NCI-H82 treated with DMSO at 0.1 percent for 48 hours (cell line): ENCODE results near the gene ISL2.

Source experiments
- DNase-seq: peaks from one replicate; lab custom pipeline; 2025; ENCODE audit not compliant: unreplicated experiment; lab: John Stamatoyannopoulos, UW

The ISL2 gene

DNA sequence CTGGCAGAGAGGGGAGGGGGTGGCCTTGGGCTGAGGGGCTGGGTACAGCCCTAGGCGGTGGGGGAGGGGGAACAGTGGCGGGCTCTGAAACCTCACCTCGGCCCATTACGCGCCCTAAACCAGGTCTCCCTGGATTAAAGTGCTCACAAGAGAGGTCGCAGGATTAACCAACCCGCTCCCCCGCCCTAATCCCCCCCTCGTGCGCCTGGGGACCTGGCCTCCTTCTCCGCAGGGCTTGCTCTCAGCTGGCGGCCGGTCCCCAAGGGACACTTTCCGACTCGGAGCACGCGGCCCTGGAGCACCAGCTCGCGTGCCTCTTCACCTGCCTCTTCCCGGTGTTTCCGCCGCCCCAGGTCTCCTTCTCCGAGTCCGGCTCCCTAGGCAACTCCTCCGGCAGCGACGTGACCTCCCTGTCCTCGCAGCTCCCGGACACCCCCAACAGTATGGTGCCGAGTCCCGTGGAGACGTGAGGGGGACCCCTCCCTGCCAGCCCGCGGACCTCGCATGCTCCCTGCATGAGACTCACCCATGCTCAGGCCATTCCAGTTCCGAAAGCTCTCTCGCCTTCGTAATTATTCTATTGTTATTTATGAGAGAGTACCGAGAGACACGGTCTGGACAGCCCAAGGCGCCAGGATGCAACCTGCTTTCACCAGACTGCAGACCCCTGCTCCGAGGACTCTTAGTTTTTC lies 4.9 kb downstream of the ISL2 start:
- peak; percentile 97 for DNase-seq

DNA sequence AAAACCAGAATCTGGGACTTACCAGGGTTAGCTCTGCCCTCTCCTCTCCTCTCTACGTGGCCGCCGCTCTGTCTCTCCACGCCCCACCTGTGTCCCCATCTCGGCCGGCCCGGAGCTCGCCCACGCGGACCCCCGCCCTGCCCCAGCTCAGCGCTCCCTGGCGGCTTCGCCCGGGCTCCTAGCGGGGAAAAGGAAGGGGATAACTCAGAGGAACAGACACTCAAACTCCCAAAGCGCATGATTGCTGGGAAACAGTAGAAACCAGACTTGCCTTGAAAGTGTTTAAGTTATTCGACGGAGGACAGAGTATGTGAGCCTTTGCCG lies 5.4 kb downstream of the ISL2 start:
- no peak for DNase-seq

DNA sequence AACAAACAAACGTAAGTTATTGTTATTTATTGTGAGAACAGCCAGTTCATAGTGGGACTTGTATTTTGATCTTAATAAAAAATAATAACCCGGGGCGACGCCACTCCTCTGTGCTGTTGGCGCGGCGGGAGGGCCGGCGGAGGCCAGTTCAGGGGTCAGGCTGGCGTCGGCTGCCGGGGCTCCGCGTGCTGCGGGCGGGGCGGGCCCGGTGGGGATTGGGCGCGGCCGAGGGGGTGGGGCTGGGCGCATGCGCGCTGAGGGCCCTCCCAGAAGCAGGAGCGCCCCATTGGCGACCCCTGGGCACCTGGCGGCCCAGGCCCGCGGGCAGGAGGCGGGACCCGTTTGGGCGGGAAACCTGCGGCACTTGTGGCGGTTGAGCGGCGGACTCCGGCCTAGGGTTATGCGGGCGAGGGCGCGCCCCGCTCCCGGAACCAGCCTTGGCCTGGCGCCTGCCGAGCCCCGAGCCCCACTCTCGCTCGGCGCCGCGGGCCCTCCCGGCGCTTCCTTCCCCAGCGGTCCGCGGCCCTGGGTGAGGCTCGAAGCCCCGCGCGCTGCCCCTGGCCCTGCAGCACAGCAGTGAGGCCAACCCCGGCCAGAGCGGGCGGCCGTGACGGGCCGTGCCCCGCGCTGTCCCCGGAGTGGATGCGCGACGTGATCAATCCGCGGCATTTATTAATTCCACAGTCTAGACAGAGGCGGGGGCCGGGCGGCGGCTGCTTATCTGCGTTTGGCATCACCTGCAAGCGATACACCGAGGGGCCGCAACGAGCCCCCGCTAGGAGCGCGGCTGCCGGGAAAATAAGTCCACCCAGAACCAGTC lies 6.0 kb downstream of the ISL2 start:
- no peak for DNase-seq

DNA sequence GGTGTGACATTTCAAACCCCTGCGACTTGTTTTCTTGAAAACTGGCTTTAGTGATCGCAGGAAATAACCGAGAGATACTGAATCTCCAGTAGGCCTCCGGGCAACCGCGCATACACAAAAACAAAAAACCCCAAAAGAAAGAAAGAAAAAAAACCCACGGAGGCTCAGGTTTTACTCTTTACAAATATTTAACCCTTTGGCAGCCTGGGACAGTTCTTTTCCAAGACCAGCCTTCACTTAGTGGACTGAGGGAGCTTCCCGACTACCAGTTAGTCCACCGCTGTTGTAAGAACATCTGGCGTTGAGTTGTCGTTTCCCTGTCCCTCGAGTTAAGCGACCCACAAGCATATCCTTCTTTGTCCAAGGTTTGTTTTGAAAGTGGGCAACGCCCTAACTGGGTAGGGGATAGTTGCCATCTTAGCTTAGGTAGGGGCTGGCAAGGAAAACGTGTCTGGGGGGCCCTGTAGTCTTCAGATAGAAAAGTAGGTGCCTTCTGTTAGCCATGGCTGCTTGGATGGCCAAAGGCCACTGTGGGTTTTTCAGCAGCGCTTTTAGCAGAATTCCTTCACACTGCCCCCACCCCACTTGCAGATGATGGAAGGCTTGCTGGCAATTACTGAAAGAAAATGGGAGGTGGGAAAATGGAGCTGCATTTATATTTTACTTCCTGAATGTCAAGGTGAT lies 6.9 kb downstream of the ISL2 start:
- no peak for DNase-seq

DNA sequence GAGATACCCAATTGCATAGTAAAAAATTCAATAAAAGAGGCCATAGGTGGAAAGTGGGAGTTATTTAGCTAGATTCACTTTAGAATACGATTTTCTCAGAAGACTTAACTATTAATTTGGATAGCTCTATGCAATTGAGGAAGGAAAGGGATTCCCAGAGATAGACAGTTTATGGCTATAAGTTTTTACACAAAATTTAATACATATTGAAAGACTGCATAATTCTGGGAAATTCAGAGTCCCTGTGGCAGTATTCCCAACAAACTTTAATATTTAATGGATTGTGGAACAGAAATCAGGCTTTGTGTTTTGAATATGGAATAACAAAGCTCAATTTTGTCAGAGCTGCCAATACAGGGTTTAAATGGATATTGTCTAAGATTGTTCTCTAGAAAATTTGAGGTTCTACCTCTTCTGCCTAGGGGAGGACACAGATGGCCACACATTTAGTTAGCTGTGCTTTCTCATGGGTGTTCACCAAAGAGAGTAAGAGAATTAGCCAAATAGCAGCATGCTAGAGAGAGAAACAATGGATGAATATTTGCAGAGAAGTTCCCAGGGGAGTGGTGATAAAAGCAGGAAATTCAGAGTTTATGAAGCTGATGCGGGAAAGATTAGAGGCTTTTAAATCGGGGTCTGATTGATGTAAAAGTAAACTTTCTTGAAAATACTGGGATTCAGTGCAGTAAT lies 8.5 kb downstream of the ISL2 start:
- DNase-seq, result no peak

DNA sequence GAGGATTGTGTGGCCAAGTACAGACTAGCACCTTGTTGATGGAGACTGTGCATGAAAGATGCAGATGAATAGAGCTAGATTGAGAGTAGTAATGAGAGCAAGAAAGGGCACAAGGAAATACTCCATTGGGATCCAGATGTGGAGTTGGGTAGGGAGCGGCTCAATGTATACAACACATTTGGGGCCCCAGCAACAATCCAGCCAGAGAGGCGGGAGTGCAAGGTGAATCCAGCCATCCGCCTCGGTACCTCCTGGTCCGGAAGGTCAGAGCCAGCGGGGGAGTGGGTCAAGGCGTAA lies 9.0 kb downstream of the ISL2 start:
- DNase-seq, result no peak

DNA sequence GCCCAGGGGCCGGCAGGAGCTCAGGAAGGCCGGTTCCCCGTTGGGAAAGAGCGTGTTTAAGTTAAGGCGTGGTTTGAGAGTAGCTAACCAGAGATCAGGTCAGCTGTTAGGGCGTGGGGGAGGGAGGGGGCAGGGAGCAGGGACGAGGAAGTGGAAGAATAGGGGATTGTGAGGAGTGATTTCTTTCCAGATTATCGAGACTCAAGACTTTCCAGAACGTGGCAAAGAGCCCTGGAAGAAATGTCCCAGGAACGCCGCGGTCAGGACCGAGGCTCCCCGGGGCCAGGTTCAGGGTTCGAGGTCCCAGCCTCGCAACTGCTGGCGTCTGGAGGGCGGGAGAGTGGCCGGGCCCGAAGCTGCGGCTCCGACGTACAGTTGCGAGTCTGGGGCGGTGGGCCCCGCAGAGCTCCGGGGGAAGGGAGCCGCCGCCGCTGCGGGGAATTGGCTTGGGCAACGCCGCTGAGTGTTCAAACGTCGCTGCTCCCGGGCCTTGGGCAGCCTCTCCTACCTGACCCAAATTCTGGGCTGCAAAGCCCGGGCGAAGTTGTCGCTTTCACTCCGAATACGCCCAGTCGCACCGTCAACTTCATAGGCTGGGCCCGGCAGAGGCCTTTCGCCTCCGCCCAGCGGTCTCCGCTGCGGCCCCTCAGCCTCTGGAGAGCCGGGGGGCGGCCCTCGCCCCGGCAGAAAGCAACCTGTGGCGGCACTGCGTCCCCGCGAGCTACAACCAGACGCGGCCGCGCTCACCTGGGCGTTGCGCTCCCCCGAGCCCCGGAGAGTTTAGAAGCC lies 9.5 kb downstream of the ISL2 start:
- no peak for DNase-seq

DNA sequence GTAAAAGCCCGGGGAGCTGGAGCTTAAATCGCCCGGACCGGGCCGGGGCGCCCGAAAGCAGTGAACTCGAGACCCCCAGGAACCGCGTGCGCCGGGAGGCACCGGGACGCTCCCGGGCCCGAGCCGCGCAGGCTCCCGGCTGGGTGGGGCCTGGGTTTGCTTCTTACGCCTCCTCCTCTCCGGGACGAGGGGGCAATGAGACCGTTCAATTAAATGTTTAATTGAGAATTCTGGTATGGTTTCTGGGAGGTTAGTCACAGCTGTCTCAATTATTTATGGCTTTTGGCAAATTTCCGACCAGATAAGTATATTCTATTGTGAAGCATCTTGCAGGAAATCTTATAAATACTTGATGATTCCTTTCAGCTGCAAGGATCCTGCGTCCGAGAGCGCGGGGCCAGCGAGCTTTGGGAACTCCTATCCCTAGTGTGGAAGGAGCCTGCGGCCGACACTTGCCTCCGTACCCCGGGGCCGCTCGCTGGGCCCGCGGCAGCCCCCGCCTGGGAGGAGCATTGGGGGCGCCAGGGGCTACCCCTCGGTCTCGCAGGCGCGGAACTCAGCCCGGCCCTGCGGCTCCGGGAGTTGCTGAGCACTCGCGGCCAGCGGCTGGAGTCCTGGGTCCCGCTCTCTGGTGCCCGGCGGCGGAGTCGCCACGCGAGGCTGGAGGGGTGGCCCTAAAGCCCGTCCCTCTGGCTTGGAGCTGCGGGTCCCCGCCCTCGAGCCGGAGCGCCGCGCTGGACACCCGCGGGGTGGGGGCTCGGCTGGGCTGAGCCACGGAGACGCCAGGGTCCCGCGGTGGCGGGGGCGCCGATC lies 10.3 kb downstream of the ISL2 start:
- no peak for DNase-seq

DNA sequence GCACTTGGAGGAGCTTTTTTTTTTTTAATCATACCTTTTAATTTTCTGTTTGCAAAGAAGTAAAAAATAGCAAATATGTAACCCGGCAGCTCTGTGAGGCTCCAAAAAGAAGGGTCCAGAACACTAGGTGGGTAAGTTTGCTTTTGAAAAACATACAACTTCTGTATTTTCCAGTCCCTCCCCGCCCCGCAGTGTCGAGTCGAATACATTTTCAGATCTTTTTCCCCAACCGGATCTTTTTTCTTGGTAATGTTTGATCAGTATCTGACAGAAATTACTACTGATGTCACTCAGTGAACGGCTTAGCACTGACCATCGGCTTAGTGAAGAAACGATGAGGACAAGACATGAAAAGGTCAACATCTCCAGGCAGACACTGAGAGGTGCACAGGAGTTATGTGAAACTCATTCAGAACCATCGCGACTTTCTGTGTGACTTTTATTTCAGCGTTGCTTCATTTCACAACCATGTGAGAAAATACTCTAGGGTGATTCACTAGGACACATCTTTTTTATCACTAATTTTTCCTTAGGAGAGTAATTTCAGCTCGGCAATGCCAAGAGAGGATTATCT lies 11.0 kb downstream of the ISL2 start:
- no peak for DNase-seq

DNA sequence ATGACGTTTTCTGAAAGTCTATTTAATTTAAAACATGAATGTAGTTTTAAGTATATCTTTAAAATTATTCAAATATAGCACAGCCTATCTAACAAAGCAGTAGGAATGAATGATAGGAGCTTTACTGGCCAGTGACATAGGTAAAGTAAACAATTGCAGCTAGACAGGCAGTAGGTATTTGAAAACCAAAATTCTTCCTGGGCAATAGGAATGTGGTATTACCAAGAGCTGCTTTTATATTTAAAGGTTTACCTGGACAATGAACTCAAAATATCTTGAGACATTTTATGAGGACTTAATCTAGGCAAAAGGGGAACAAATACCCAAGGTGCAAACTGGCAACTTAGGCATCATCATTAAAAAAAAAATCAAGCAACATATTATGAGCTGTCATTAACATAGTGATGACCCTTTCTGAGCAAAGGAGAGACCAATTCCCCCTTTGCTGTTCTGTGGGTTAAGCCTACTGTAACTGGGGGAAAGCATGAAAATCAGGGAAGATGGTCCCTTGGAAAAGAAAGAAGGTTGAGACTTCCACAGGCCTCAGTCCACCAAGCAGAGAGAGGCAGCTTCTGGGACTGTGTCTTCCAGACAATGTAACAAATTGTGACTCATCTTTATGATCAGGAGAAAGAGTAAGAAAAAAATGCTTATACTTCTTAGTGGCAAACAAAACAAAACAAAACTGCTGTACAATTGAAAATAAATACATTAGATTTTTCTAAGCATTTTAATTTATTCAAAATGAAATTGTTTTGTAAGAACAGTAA lies 12.9 kb downstream of the ISL2 start:
- no peak for DNase-seq

DNA sequence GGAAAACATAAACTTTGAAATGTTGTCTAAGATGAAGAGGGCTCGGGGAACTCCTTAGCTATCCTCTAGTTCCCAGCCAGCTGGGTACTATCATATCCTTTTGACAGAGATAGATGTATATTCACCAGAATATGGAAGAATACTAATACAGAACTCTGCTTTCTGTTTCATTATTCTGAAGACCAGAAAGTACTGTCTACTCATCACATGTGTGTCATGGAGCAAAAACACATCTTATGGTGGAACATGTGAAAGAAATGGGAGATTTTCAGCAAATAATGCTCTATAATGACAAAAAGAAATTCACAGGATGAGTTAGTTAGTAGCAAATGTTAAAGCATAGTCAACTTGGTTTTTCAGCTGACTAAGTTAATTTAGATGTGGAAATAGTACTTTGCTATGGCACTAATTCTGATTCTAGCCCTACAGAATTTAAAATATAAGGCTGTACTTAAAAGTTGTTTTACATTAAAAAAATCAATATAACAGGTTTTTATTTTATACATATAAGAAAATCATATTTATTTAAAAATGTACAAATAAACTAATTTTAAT lies 16.5 kb downstream of the ISL2 start:
- DNase-seq, result no peak

DNA sequence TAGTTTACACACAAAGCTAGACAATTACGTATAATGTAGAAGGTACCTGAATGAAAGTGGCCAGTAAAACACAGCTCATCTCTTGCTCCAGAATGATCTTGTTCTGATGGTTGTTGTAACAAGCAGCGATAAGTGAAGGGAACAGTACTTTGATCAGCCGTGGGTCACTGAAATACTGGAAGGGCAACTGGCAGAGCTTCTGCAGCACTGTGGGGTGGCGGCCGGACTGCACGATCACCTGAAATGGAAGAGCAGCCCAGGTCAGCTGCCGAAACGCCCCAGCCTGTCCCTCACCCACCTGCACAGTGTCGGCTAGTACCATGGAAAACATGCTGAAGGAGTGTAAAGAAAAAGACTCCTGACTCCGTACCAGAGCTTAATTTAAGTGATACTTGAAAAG lies 17.3 kb downstream of the ISL2 start:
- no peak for DNase-seq

DNA sequence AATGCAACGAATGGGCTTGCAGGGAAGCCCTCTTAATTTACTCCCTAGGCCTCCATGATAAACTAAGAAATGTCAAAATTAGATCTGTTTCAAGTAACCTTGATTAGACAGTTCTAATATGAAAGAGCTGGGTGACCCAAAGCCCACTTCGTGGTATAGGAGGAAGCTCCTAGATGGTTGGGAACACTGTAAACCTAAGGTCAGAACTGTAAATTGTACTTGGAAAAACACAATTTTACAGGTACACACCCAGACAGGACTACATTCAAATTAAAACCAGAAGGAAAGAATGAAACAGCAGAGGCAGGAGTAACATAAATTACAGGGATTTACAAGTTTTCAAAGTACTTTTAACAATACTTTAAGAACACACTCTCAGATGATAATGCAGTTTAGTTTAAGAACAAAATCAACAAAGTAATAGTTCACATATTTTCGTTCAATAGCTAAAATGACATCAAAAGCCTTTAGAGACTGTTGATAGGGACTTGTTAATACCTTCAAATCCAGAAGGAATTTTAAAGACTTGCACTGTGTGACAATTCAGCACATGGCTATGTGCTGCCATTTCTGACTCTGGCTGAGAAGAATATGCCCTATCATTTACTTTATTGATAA lies 18.4 kb downstream of the ISL2 start:
- DNase-seq, result no peak

DNA sequence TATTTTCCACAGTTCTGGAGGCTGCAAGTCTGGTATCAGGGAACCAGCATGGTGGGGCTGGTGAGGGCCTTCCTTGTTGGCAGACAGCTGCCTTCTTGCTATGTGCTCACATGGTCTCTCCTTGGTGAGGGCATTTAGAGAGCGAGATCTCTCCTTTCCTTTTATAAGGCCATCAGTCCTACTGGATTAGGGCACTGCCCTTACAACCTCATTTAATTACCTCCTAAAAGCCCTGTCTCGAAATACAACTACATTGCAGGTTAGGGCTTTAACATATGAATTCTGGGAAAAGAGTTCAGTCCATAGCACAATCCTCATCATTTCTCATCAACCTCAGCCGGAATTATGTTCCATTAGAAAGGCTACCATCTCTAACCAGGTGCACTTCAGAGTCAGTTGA lies 21.9 kb downstream of the ISL2 start:
- DNase-seq, result no peak

DNA sequence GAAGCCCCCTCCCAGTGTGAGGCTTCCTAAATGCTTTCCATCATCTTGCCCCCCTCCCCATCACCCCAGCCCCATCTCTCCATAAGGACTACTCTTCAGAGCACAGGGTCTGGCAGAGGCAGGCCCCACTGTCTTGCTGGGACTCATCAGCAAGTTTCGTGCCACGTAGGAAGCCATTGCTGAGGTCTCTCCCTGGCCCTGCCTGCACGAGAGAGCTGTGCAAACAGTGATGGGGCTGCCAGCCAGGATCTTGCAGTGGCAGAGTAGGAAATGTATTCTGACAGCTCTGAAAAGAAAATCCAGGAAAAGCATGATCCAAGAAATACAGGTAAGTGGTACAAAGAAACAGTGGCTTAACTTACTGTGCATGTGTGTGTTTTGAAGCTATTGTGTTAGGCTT lies 22.6 kb downstream of the ISL2 start:
- DNase-seq, result no peak

DNA sequence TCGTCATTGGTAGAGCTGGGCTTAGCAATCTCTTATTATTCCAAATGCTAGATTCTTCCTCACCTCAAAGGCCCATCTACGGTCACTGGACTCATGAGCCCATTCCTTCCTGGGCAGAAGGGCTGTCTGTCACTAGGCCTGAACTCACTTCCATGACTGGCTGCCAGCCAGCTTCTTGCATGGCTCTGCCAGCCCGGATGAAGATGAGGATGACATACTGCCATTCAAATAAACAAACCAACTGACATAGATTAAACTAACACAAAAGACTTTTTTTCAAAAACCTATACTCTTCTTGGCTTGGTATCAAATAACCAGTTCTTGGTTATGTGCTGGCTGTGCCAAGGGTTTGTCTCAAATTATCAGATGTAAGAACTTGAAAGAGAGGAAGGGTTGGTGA lies 23.8 kb downstream of the ISL2 start:
- DNase-seq, result no peak

DNA sequence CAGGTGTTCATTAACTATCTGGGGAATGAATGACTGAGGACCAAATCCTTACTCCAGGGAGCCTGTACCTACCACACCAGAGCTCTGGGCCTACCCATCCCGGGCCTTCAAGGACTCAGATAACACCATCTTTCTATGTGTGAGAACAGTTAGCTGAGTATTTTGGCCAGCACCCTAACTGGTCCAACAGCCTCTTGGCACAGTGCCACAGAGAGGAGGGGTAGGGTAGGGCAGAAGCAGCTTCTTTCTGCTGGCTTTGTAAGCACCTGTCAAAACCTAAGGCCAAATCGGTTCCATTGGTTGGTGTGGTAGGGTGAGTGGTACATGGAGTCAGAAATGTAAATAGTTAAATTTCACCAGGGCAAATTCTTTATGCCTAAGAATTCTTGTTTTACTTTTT lies 26.7 kb downstream of the ISL2 start:
- no peak for DNase-seq

DNA sequence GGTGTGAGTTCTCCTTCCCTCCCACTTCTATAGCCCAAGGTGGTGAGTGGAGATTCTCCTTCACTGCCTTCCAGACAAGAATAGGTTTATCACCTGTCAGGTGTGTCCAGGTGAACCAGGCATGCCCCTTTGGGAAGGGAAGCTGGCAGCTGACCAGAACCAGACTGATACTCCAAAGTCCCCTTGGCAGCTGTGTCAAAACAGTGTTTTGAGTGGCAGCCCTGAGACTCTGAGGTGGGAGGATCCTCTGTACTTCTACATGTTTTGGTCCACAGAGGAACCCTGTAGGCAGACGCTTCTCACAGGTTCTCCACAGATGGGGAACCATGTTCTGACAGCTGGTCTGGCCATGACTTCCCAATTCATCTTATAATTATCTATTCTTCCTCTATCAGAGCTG lies 30.1 kb downstream of the ISL2 start:
- DNase-seq, result no peak
